GM21737 (cell line): Measurements from ENCODE around the gene QSOX1.

ENCODE experiments used
- ATAC-seq: cut with Tn5 transposase; IDR thresholded peaks from one replicate; pipeline ENCODE4 v1.9.1; 2021; ENCODE audit warnings: mild to moderate bottlenecking, moderate library complexity; ENCODE audit not compliant: unreplicated experiment

QSOX1 gene

DNA sequence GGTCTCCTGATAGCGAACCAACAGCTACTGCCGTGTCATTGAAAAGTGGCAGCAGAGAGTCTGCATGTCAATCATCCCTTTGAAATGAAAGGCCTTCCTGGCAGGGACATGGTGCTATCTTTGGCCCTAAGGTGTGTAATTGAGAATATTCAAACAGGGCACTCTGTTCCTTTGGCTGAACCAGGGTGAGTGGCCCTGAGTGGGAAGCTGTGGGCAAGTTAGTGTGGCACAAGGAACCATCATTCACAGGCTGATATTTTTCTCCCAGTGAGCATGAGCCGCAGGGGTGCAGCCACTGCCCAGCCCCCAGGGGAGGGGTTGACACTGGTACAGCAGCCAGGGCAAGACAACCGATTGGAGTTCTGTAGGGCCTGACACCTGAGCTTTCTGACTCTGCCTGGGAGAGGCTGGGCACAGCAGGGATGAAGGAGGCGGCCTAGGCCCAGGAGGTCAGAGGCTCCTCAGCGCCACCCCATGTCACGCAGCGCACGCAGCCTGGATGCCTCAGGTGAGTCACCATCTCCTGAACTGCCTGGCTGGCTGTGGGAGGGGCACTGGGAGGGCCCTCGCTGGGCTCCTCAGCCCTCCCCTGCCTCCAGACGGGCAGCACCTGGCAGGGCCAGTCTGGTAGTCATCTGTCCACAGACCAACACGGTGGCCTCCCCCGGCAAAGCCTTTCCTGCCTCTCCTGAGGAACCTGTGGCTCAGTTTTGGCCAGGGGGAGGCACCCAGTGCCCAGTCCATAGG, 13.2 kb downstream of the QSOX1 start:
- ATAC-seq: no peak

DNA sequence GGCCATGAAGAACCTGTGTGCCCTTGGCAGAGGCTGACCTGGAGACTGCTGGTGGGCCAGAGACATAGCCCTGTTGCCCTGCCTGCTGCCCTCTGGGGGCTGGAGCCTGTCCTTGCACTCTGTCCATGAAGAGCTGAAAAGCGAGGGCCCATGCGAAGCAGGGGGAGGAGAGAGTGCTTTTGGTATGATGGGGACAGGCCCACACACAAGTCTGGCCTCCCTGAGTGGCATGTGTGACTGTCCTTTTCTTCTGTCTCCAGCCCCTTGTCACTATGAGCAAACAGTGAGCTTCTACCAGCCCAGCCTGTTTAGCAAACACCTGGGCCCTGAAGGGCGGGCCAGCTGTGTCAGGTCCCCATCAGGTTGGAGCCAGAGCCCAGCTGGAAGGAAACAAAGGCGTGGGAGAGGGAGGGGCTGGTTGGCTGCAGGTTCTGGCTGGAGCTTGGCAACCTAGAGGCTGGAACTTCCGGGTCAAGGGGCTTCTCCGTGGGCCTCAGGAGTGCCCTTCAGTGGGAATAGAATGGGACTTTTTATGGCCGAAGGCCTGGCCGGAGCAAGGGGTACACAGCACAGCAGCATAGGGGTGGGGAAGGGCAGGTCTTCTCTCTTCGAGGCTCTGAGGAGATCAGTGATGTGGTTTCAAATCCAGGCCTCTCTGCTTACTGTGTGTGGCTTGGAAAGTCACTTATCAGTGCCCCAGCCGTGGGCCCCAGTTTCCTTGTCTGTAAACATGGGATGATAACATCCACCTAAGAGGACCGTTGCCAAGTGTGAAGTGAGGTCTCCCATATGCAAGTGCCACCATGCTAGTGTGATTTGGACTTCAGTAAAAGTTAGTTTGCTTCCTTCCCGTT, 14.3 kb downstream of the QSOX1 start:
- ATAC-seq: no peak

DNA sequence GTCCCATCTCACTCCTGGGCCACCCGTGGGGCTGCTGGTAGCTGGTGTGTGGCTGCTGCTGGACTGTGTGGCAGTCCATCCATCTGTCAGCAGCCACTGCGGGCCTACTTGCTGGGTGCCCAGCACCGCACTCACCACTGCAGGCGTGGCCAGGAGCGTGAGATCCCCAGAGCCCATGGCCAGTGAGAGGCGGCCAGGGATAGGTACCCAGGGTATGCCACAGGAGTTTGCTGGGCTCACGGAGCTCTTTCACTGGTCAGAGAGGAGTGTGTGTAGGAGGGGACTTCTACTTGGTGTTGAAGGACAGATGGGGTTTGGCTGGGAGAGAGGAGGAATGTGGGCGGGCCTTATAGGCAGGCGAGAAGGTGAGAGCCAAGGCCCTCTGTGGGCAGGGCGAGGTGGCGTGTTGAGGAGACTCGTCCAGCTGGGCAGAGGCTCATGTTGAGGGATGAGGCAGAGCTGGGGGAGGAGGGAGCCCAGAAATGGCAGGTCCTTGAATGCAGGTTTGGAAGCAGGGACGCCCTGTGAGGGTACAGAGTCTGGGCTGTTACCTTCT, 15.0 kb downstream of the QSOX1 start:
- no peak for ATAC-seq

DNA sequence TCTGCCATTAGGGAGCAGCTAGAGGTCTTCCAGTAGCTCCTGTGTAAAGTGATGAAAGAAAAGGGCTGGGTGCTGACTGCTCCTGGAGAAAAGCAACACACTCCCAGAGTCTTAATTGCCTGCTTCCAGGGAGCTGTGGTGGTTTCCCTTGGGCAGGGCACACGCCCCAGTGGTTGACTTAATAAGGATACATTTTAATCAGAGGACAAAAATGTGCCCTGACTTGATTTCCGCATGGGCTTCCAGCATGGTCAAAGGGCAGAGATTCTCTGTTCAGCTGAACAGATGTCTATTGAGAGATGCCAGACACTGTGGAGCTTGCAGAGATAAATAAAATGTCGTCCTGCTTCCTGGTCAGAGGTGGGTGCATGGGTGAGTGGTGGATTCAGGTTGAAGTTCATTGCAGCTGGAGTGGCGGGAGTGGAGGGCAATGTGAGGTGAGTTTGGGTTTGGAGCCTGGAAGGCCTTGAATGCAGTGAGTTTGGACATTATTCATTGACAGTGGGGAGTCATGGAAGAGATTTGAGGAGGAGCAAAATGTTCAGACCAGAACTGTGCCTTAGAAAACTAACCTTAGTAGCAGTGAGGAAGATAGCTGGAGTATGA, 16.0 kb downstream of the QSOX1 start:
- ATAC-seq: no peak

DNA sequence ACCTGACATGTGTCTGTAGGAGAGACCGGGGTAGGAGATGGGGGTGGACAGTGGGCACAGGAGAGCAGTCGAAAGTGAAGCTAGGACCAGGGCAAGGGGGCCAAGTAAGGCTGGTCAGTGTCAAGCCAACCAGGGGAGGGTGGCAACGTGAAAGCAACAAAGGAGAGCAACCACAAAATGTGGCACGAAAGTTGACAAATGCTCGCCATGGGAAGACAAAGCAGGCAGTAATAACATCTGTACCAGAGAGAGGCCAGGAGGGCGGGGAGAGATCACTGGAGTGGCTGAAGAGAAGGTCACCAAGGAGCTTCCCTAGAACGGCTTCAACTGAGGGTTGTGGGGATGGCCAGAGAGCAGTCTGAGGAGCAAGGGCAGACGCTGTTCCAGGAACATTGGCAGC, 17.0 kb downstream of the QSOX1 start:
- no peak for ATAC-seq

DNA sequence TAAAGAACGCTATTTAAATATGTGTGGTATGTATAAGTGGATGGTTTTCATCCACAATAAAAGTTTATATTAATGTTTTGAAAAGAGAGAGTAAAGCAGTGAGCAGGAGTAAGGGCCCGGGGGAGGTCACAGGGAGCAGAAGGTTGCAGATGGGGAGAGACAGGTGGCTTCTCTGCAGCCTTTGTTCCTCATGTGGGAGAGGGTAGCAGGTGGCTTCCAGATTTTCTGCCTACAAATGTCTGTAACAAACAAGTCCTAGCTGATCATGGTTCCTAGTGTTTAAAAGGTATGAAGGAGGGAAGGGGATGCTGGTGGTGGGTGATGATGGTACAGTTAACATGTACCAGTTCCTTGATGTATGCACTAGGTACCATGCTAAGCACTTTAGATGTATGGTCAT, 18.8 kb downstream of the QSOX1 start:
- ATAC-seq: no peak

DNA sequence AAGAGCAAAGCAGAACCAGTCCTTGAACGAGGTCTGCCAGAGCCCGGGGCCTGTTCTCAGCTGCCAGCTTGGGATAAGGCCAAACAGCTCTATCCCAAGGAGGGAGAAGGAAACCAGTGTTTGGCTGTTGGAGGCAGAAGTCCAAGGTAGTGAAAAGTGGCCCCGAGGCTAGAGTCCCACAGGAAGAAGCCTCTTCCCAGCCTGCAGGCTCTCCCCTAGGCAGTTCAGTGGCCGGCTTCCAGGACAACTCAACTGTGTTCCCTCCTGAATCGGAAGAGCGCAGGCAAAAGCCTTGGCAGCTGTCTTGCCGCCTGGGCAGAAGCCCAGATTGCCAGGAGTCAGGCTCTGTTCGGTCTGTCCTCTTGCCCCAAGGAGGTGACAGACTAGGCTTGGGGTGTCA, 19.3 kb downstream of the QSOX1 start:
- ATAC-seq: no peak

DNA sequence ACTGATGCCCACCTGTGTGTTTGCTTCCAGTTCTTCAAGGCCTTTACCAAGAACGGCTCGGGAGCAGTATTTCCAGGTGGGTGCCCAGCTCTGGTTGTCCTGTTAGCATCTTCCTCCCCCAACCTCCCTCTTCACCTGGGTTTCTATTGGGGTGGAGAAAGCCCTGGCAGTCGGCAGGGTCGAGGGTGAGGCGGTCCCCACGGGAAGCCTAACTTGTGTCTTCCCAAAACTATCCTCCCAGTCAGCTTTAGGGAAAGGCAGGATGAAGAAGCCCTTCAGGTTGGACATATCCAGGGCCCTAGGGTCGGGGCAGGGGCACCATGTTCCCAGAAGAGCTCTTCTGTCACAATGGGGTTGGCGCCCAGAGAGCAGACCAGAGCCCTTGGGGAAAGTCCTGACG, 20.6 kb downstream of the QSOX1 start:
- no peak for ATAC-seq

DNA sequence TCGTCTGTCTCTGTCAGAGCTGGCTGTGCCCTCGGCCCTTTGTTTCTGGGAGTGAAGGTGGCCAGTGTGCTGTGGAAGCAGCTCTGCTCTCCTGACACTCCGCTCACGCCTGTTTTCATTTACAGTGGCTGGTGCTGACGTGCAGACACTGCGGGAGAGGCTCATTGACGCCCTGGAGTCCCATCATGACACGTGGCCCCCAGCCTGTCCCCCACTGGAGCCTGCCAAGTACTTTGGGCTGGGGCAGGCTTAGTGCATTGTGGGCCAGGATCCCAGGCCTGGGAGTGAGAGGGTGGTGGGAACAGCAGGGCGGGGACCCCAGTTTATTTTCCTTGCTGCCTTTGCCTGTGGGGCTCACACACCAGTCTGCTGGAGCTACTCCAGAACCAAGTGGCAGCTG, 21.1 kb downstream of the QSOX1 start:
- no peak for ATAC-seq

DNA sequence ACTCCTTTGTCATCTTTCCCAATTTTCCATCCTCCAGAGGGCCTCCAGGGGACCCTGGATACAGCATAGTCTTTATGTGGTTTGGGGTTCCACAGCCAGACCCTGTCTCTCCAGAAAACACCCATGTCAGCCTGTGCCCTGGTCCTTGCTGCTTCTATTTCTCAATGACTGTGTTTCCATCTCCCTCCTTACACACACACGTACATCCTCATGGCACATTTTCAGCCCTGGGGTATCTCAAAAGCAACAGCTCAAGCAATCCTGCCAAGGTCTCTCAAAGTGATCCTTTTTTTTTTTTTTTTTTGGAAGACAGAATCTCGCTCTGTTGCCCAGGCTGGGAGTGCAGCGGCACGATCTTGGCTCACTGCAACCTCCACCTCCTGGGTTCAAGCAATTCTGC, 22.3 kb downstream of the QSOX1 start:
- ATAC-seq: no peak

DNA sequence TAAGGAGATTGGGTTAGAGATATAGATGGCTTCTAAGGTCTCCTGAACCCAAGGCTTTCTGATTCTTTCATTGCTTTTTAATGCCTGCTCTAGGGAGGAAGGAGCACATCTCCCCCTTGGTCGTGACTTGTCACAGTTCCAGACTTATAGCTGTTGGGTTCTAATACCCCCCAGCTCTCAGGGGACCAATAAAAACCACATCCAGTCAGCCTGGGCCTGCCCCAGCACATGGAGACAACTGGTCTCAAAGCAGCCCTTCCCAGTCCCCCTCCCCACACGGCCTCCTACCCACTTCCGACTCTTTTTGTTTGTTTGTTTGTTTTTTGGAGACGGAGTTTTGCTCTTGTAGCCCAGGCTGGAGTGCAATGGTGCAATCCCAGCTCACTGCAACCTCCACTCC, 23.3 kb downstream of the QSOX1 start:
- ATAC-seq: no peak

DNA sequence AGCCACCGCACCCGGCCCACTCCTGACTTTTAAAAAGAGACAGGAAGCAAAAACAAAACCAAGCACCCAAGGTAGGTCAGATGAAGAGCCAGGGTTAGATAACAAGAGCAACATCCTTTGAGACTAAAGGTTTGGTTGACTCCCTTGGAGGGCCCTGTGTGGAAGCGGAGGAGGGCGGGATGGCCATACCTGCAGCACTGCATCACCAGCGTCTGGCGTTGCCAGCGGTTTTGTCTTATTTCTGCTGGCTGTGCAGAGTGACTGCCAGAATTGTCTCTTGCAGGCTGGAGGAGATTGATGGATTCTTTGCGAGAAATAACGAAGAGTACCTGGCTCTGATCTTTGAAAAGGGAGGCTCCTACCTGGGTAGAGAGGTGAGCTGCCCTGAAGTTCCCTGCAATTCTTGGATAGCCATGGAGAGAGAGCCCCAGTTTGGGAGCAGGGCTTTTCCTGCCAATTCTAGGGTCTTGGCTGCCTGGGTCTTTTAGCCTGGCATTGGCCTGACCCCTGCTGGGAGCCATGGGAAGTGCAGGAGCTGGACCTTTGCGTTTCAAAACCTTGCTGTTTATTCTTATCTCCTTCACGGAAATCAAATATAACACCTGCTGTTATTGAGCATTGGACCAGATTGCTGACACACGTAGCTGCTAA, 24.0 kb downstream of the QSOX1 start:
- no peak for ATAC-seq

DNA sequence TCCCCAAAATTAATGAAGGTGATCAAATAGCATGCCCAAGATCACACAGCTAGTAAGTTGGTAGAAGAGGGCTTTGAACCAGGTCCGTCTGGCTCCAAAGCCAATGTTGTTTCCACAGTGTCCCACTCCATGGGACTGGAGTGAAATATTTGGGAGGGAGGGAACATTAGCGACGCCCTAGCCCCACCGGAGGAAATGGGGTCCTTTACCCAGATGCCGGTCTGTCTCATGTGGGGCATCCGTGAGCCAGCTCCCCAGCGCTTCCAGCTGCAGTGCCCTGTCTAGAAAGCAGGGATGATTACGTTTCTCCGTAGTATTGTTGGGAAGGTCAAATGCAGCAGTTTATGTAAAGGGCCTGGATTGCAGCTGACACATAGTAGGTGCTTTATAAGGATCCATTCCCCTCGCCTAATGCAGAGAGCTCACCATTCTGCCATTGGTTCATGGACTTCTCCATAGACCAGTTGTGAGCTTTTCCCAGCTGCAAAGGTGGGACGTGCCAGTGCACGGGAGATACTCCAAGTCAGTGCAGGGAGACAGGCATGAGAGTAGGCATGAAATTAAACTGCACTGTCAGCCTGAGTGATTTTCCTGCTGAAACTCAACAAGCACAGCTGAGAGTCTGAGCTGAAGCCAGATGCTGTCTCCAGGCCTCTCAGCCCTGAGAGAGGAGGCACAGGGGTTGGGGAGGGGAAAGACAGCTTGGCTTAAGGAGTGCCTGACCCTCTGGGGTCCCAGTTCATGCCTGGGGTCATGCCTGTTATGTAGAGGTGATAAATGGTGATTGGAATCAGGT, 24.7 kb downstream of the QSOX1 start:
- ATAC-seq: no peak

DNA sequence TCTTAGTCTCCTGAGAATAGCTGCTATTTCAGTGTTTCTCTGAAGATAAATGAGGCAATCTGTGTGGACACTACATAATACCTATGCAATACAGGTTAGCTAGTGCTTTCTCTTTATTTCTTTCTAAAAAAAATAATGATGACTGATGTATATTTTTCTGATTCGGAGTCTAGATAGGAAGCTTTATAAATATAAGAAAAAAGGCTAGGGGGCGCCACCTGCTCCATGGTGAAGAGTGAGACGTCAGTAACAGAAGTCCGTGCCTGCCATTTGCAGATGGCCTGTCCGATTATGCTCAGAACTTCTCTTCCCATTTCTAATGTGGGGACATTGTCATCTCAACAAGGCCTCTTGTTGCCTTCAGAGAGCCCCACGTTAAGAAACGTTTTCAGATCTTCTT, 26.4 kb downstream of the QSOX1 start:
- no peak for ATAC-seq

DNA sequence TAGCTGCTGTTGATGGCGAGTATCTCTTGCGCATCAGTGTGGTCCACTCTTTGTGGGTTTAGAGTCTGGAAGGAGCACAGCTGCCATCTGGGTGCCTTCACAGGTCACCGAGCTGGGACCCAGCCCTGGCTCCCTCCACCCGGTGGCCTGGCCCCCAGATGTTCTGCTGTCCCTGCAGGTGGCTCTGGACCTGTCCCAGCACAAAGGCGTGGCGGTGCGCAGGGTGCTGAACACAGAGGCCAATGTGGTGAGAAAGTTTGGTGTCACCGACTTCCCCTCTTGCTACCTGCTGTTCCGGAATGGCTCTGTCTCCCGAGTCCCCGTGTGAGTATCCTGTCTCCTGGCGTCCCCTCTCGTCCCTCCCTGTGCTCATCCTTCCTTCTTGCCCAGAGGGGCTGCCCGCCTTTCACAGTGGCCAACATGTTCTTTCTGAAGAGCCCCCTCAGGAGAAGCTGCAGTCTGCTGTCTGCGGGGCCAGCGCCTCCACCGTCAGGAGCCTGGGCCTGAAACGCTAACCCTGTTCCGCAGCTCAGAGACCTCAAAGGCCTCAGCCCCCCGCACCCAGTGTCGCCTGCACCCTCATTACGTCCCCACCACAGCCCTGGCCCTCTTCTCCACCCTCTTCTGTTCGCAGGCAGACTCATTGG, 27.4 kb downstream of the QSOX1 start:
- no peak for ATAC-seq

DNA sequence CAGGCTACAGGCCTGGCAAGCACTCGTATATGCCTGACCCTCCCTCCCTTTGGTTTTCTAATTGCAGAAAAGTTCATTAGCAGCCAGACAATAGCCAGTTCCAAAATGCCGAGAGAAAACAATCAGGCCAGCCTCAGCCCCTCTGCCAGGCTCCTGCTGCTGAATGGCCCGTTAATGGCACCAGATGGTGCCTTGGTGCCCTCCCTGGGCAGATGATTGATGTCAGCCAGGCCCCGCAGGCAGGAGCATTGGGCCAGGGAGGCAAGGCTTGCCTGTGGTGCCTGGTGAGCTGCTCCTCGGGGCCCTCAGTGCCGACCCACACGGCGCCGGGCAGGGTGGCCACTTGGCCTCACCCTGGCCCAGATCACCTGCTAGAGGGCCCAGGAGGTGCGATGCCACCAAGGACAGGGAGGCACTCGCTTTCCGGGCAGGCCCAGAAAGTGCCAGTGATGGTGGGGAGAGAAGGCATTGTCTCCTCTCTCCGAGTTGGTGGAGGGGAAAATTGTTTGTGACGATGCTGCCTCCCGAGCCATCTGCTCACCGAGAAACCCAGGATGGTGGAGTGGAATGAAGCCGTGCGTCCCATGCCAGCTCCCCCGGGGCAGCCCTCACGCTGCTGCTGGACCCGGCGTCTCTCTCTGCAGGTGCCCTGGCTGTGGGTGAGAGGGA, 28.1 kb downstream of the QSOX1 start:
- no peak for ATAC-seq

DNA sequence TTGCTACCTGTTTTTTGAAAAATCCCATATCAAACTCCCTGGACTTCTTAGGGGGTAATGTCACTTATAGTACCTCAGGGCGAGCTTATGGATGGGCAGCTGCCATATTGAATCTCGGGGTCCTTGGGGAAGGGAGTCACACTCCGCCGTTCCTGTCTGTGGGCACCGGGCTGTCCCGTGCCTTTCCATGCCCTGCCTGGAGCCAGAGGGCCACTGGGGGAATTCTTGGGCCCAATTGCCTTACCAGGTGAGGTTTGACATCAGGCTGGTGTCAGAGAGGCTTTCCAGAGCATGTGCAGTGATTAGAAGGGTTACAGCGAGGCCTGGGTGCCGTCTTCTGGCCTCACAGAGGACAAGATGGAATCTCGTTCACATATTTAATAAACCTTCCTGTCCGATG, 28.8 kb downstream of the QSOX1 start:
- ATAC-seq: no peak

DNA sequence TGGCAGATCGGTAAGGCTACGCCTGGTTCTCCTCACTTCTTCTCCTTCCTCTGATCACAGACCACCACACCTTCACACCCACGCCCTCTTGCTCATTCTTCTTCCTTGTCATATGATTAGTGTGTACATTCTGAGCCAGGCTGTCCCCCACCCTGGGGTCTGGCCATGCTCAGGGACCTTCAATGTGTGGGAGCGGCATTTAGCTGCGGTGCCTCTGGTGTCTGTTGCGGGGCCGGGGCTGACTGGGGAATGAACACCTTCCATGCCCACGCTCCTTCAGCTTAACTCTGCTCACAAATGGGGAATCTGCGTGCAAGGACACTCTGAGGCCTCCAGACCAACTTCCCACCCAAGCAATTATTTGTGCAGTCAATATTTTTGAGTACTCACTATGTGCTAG, 29.4 kb downstream of the QSOX1 start:
- ATAC-seq: no peak

DNA sequence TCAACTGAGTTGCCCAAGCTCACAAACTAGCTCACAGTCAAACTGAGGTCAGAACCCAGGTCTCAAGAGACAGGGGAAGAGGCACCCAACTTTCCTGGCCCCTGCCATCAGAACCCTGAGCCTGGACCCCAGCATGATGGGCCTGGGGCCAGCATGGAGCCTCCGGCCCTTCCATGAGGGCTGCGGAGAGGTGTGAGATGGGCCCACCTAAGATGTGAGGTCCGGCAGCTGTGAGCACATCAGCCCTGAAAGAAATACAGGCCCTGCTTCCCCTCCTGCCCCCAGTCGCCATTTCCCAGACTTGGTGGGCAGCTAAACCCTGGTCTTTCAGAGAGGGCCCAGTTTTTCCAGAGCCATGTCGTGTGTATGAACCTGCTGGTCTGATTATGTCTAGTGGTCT, 30.6 kb downstream of the QSOX1 start:
- ATAC-seq: no peak
